ENCODE results near the gene LCMT1. TPM values are rescaled to one million over a fixed set of nuclear protein-coding genes. Genes with fewer than 3 reads are reported as not detected.
A peak's percentile ranks its signal among the peaks of the same experiment; 100 is the strongest.

The LCMT1 gene
- polyA plus RNA-seq, 1 donor = 72.3 TPM

DNA sequence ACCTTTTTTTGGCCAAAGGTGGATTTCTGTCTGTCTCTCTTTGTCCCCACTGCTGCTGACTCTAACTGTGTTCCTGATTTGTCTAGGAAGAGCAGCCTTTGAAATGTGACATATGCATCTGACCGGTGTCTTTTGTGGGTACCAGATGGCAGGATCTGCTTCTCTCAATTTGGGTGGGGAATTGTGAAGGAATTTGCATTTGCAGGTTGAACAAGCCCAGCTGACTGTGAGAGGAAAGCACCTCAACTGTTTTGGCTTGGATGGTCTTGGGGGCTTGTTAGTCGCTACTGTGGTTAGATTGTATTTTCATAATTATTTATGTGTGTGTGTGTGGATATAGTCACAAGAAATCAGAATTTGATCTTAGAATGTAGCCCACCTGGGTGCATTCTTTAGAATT is 37.7 kb upstream of the LCMT1 start:
- no peak for DNase-seq
- Histone ChIP-seq H3K27me3 (ENCODE audit: control insufficient read depth, insufficient read depth, low read length) (no peaks in the 10 kb centered on the region), H3K4me1 (ENCODE audit: control insufficient read depth, insufficient read depth, low read length) (no peaks in the 10 kb centered on the region), H3K36me3 (ENCODE audit: control insufficient read depth, insufficient read depth, low read length) (no peaks in the 10 kb centered on the region), H3K9me3 (ENCODE audit: control insufficient read depth, low read depth, low read length) (no peaks in the 10 kb centered on the region), H3K27ac (ENCODE audit: low read length) (no peak overlapping the region), H3K4me3 (ENCODE audit: low read length) (no peak overlapping the region)
- WGBS (ENCODE audit: insufficient coverage, low lambda C conversion rate) = no CpG with 5 or more reads among the region's 2 CpGs

DNA sequence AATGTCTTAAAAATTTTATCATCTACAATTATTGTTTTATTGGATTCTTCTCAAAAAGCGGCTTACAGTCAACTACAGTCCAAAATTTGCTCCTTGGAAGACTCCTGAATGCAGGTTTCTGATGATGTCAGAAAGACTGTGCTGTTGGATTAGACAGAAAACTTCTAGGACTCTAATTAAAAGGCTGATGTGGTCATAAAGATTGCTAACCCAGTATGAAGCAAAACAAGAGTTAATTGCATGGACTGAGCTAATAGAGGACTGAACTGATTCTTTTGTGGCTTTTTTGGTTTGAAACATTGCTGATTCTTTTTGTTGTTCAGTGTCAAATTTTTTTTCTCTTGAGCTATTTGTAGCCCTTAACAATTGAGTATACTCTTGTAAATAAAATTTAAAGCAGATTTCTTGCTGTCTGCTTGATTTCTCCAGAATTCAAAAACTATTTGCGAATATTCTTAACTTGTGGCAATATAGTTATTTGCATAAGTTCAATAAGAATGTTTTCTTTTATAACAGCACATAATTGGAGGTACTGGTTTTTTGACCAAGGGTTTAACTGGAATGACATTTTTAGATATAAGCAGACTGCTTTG is 33.1 kb upstream of the LCMT1 start:
- Histone ChIP-seq H3K36me3 (ENCODE audit: control insufficient read depth, insufficient read depth, low read length) (no peaks in the 10 kb centered on the region), H3K27me3 (ENCODE audit: control insufficient read depth, insufficient read depth, low read length) (no peaks in the 10 kb centered on the region), H3K27ac (ENCODE audit: low read length) (no peak overlapping the region), H3K4me3 (ENCODE audit: low read length) (no peak overlapping the region), H3K9me3 (ENCODE audit: control insufficient read depth, low read depth, low read length) (no peaks in the 10 kb centered on the region), H3K4me1 (ENCODE audit: control insufficient read depth, insufficient read depth, low read length) (peaks cover 8% of the 10 kb centered on the region)
- DNase-seq = no peak
- 100% methylated on average over 1 of the region's 2 CpGs for WGBS (ENCODE audit: insufficient coverage, low lambda C conversion rate)

- Histone ChIP-seq H3K27ac (ENCODE audit: low read length) (no peak overlapping the region), H3K4me1 (ENCODE audit: control insufficient read depth, insufficient read depth, low read length) (peaks cover 16% of the 10 kb centered on the region), H3K36me3 (ENCODE audit: control insufficient read depth, insufficient read depth, low read length) (no peaks in the 10 kb centered on the region), H3K4me3 (ENCODE audit: low read length) (no peak overlapping the region), H3K9me3 (ENCODE audit: control insufficient read depth, low read depth, low read length) (no peaks in the 10 kb centered on the region), H3K27me3 (ENCODE audit: control insufficient read depth, insufficient read depth, low read length) (no peaks in the 10 kb centered on the region)
- DNase-seq = no peak
- no CpG with 5 or more reads among the region's 4 CpGs for WGBS (ENCODE audit: insufficient coverage, low lambda C conversion rate)
Measured at GRCh38 chr16:25079637-25080378, 31.7 kb upstream of the LCMT1 start.

- H3K9me3 ChIP-seq (ENCODE audit: control insufficient read depth, low read depth, low read length) = no peaks in the 10 kb centered on the region
- no CpG with 5 or more reads among the region's 5 CpGs for WGBS (ENCODE audit: insufficient coverage, low lambda C conversion rate)
- peaks cover 16% of the 10 kb centered on the region for H3K4me1 ChIP-seq (ENCODE audit: control insufficient read depth, insufficient read depth, low read length)
- no peak overlapping the region for H3K4me3 ChIP-seq (ENCODE audit: low read length)
- H3K36me3 ChIP-seq (ENCODE audit: control insufficient read depth, insufficient read depth, low read length) = no peaks in the 10 kb centered on the region
- no peak overlapping the region for H3K27ac ChIP-seq (ENCODE audit: low read length)
- DNase-seq = no peak
- no peaks in the 10 kb centered on the region for H3K27me3 ChIP-seq (ENCODE audit: control insufficient read depth, insufficient read depth, low read length)
Measured at GRCh38 chr16:25080420-25081131, 31.0 kb upstream of the LCMT1 start.

DNA sequence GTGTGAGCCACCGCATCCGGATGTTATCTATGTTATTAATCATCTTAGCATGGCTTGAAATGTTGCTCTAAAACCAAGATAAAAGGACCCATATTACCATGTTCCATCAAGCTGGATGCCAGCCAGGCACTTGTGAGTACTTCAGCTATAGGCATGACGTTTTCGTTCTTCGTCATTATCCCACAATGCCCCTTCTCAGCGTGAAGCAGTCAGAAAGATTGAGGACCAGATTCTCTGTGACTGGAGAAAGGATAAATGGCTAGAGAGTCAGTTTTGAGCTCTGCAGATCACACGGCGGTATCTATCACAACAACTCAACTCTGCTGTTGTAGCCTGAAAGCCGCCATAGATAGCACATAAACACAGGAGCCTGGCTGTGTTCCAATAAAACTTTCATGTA is 29.8 kb upstream of the LCMT1 start:
- Histone ChIP-seq H3K4me1 (ENCODE audit: control insufficient read depth, insufficient read depth, low read length) (peaks cover 16% of the 10 kb centered on the region), H3K27me3 (ENCODE audit: control insufficient read depth, insufficient read depth, low read length) (no peaks in the 10 kb centered on the region), H3K36me3 (ENCODE audit: control insufficient read depth, insufficient read depth, low read length) (no peaks in the 10 kb centered on the region), H3K27ac (ENCODE audit: low read length) (no peak overlapping the region), H3K4me3 (ENCODE audit: low read length) (no peak overlapping the region), H3K9me3 (ENCODE audit: control insufficient read depth, low read depth, low read length) (no peaks in the 10 kb centered on the region)
- no CpG with 5 or more reads among the region's 9 CpGs for WGBS (ENCODE audit: insufficient coverage, low lambda C conversion rate)
- no peak for DNase-seq

GRCh38 chr16:25083065-25083464 is 28.5 kb upstream of the LCMT1 start:
- WGBS (ENCODE audit: insufficient coverage, low lambda C conversion rate) = no CpG with 5 or more reads among the region's 6 CpGs
- H3K36me3 ChIP-seq (ENCODE audit: control insufficient read depth, insufficient read depth, low read length) = no peaks in the 10 kb centered on the region
- peaks cover 16% of the 10 kb centered on the region for H3K4me1 ChIP-seq (ENCODE audit: control insufficient read depth, insufficient read depth, low read length)
- no peak overlapping the region for H3K27ac ChIP-seq (ENCODE audit: low read length)
- no peaks in the 10 kb centered on the region for H3K9me3 ChIP-seq (ENCODE audit: control insufficient read depth, low read depth, low read length)
- DNase-seq = no peak
- H3K27me3 ChIP-seq (ENCODE audit: control insufficient read depth, insufficient read depth, low read length) = no peaks in the 10 kb centered on the region
- no peak overlapping the region for H3K4me3 ChIP-seq (ENCODE audit: low read length)

- Histone ChIP-seq H3K4me1 (ENCODE audit: control insufficient read depth, insufficient read depth, low read length) (peaks cover 18% of the 10 kb centered on the region), H3K9me3 (ENCODE audit: control insufficient read depth, low read depth, low read length) (no peaks in the 10 kb centered on the region), H3K27ac (ENCODE audit: low read length) (no peak overlapping the region), H3K27me3 (ENCODE audit: control insufficient read depth, insufficient read depth, low read length) (no peaks in the 10 kb centered on the region), H3K36me3 (ENCODE audit: control insufficient read depth, insufficient read depth, low read length) (no peaks in the 10 kb centered on the region), H3K4me3 (ENCODE audit: low read length) (no peak overlapping the region)
- no CpG with 5 or more reads among the region's 6 CpGs for WGBS (ENCODE audit: insufficient coverage, low lambda C conversion rate)
- peak in 1 of 2 donors; percentile 60 for DNase-seq
Measured at GRCh38 chr16:25083701-25084100, 27.8 kb upstream of the LCMT1 start.

DNA sequence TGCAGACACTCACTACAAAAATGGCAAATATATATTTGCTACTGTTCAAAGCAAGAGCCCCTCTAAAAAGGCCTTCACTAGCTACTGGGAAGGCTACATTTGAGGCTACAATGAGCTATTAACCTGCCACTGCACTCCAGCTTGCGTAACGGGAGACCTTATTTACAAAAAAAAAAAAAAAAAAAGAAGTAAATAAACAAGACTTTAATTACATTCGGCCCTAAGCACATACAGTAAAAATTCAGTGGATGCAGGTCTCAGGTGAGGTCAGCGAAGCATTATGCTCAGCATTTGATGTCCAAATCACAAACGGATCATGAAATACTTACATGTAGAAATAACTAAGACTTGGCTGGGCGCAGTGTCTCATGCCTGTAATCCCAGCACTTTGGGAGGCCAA is 26.7 kb upstream of the LCMT1 start:
- DNase-seq = no peak
- peaks cover 26% of the 10 kb centered on the region for H3K4me1 ChIP-seq (ENCODE audit: control insufficient read depth, insufficient read depth, low read length)
- H3K4me3 ChIP-seq (ENCODE audit: low read length) = no peak overlapping the region
- H3K27me3 ChIP-seq (ENCODE audit: control insufficient read depth, insufficient read depth, low read length) = no peaks in the 10 kb centered on the region
- no peaks in the 10 kb centered on the region for H3K9me3 ChIP-seq (ENCODE audit: control insufficient read depth, low read depth, low read length)
- no CpG with 5 or more reads among the region's 6 CpGs for WGBS (ENCODE audit: insufficient coverage, low lambda C conversion rate)
- no peak overlapping the region for H3K27ac ChIP-seq (ENCODE audit: low read length)
- H3K36me3 ChIP-seq (ENCODE audit: control insufficient read depth, insufficient read depth, low read length) = no peaks in the 10 kb centered on the region

- Histone ChIP-seq H3K4me1 (ENCODE audit: control insufficient read depth, insufficient read depth, low read length) (peaks cover 37% of the 10 kb centered on the region), H3K9me3 (ENCODE audit: control insufficient read depth, low read depth, low read length) (no peaks in the 10 kb centered on the region), H3K27ac (ENCODE audit: low read length) (no peak overlapping the region), H3K36me3 (ENCODE audit: control insufficient read depth, insufficient read depth, low read length) (no peaks in the 10 kb centered on the region), H3K4me3 (ENCODE audit: low read length) (no peak overlapping the region), H3K27me3 (ENCODE audit: control insufficient read depth, insufficient read depth, low read length) (no peaks in the 10 kb centered on the region)
- no peak for DNase-seq
- no CpG with 5 or more reads among the region's 5 CpGs for WGBS (ENCODE audit: insufficient coverage, low lambda C conversion rate)
Measured at GRCh38 chr16:25087761-25088160, 23.8 kb upstream of the LCMT1 start.

DNA sequence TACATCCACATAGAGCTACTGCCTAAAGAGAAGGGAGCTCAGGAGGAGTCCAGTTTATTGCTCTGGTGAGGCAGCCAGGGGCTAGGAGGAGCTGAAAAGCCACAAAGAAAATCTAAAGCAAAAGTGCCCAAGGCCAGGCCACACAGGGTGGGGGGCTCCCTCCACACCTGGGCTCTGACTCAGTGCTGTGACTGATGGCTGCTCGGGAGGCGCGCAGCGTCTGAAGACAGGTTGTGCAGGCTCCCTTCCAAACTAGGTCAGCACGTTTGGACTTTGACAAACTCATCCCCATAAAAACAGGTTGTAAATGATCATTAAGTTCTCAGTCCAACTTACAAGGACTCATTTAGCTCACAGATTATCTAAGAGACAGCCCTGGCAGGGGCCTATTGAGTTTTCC is 22.2 kb upstream of the LCMT1 start:
- no peaks in the 10 kb centered on the region for H3K27me3 ChIP-seq (ENCODE audit: control insufficient read depth, insufficient read depth, low read length)
- no peak overlapping the region for H3K4me3 ChIP-seq (ENCODE audit: low read length)
- no CpG with 5 or more reads among the region's 5 CpGs for WGBS (ENCODE audit: insufficient coverage, low lambda C conversion rate)
- H3K9me3 ChIP-seq (ENCODE audit: control insufficient read depth, low read depth, low read length) = no peaks in the 10 kb centered on the region
- peak overlapping the region; percentile 83 for H3K27ac ChIP-seq (ENCODE audit: low read length)
- peak; percentile 90 to 96 for DNase-seq
- H3K4me1 ChIP-seq (ENCODE audit: control insufficient read depth, insufficient read depth, low read length) = peaks cover 26% of the 10 kb centered on the region
- no peaks in the 10 kb centered on the region for H3K36me3 ChIP-seq (ENCODE audit: control insufficient read depth, insufficient read depth, low read length)
